HepG2 (cell line): ENCODE results near the gene RFX2. TPM values are rescaled to one million over a fixed set of nuclear protein-coding genes. Genes with fewer than 3 reads are reported as not detected.

Experiments
- ATAC-seq: fragments of 200-7000 bp; cut with Tn5 transposase; 3 replicates; pipeline ENCODE4 v1.9.1; 2020; ENCODE audit warnings: mild to moderate bottlenecking, moderate library complexity
- BruUV-seq: library from RNA; stranded (reverse); fragments of 400-500 nt; replicated peaks from 2 replicates; lab custom pipeline; 2021; lab: Mats Ljungman, UMichigan
- CTCF ChIA-PET: fragments of 300-600 bp; formaldehyde crosslinking; extraction: SDS; loops from one replicate; lab custom pipeline; 2021; ENCODE audit warnings: low total read pairs, inconsistent platforms, low intra/inter-chr PET ratio; lab: Yijun Ruan, JAX
- POLR2A ChIA-PET: fragments of 350-600 bp; sonication (Branson Sonifier 250); formaldehyde crosslinking; loops from one replicate; lab custom pipeline; 2020; ENCODE audit warnings: antibody characterized with exemption, inconsistent platforms; lab: Yijun Ruan, JAX
- DNase-seq: peaks from one replicate; pipeline ENCODE4 v3.0.0-alpha.2; 2015; ENCODE audit warnings: low spot score
- FAIRE-seq: peaks from 3 replicates; lab custom pipeline; 2011; peaks lifted over from hg19 to GRCh38; lab: Jason Lieb, UNC
- H2AFZ ChIP-seq: one replicate; pipeline ENCODE4 v1.6.1; 2011; ENCODE audit warnings: low read length, inconsistent platforms
- H3K27ac ChIP-seq: fragments of 300-600 bp; 3 replicates; pipeline ENCODE4 v1.8.0; 2011; ENCODE audit warnings: mixed run types, mild to moderate bottlenecking, mixed read lengths, low read length, inconsistent platforms; ENCODE audit not compliant: insufficient read depth; ENCODE audit errors: extremely low read length
- H3K27me3 ChIP-seq, 2 experiments: fragments of 200-600 bp in 1 of 2; 2 replicates in 1 of 2; 3 replicates in 1 of 2; pipeline versions ENCODE4 v1.6.0 to v1.8.0; 2011; ENCODE audit warnings: low read length in 2 of 2, mild to moderate bottlenecking in 2 of 2, moderate library complexity in 2 of 2, inconsistent platforms in 1 of 2; ENCODE audit not compliant: insufficient read depth in 2 of 2, control insufficient read depth in 1 of 2
- H3K36me3 ChIP-seq, 2 experiments: fragments of 200-600 bp in 1 of 2; replicated peaks in 1 of 2; 2 replicates in 1 of 2; 3 replicates in 1 of 2; pipeline versions ENCODE4 v1.5.1 to v1.8.0; 2011; ENCODE audit warnings: low read length in 2 of 2, inconsistent platforms in 1 of 2; ENCODE audit not compliant: insufficient read depth in 2 of 2, control insufficient read depth in 1 of 2
- H3K4me1 ChIP-seq: 2 replicates; pipeline ENCODE4 v1.5.1; 2012; ENCODE audit warnings: low read length, inconsistent platforms; ENCODE audit not compliant: insufficient read depth
- H3K4me2 ChIP-seq: 2 replicates; pipeline ENCODE4 v1.6.0; 2011; ENCODE audit warnings: low read depth, low read length, inconsistent platforms
- H3K4me3 ChIP-seq, 3 experiments: fragments of 200-600 bp in 1 of 3; sonication (generic), shearing (Covaris generic) in 1 of 3; replicated peaks in 1 of 3; 2 replicates each; pipeline ENCODE4 v1.5.1; 2011 to 2016; ENCODE audit warnings: low read length in 3 of 3, inconsistent platforms in 2 of 3, low read depth in 2 of 3, mild to moderate bottlenecking in 2 of 3, control low read depth in 1 of 3, mixed read lengths in 1 of 3; ENCODE audit not compliant: insufficient read depth in 1 of 3
- H3K79me2 ChIP-seq: one replicate; pipeline ENCODE4 v1.6.1; 2011; ENCODE audit warnings: low read length, inconsistent platforms; ENCODE audit not compliant: insufficient read depth
- H3K9ac ChIP-seq: 2 replicates; pipeline ENCODE4 v1.6.0; 2011; ENCODE audit warnings: mild to moderate bottlenecking, low read depth, low read length, inconsistent platforms; ENCODE audit not compliant: insufficient read depth
- H3K9me3 ChIP-seq: 2 replicates; pipeline ENCODE4 v1.5.1; 2012; ENCODE audit warnings: mild to moderate bottlenecking, low read length
- H4K20me1 ChIP-seq: 2 replicates; pipeline ENCODE4 v1.6.0; 2011; ENCODE audit warnings: inconsistent platforms, mild to moderate bottlenecking, low read length, moderate library complexity; ENCODE audit not compliant: insufficient read depth
- CCDC6 ChIP-seq: sonication (generic); formaldehyde crosslinking; IDR thresholded peaks from 2 replicates; pipeline ENCODE4 v1.8.1; 2022; ENCODE audit warnings: mild to moderate bottlenecking, missing genetic modification reagents, moderate library complexity
- HIVEP1 ChIP-seq: sonication (generic); formaldehyde crosslinking; IDR thresholded peaks from 2 replicates; pipeline ENCODE4 v1.4.0; 2020; ENCODE audit warnings: mild to moderate bottlenecking, missing genetic modification reagents
- IRF2 ChIP-seq: IDR thresholded peaks from 2 replicates; pipeline ENCODE4 v1.6.1; 2018; ENCODE audit warnings: missing genetic modification reagents, missing compliant biosample characterization
- MZF1 ChIP-seq: sonication (generic); formaldehyde crosslinking; IDR thresholded peaks from 2 replicates; pipeline ENCODE4 v1.8.1; 2023; ENCODE audit warnings: mild to moderate bottlenecking, missing genetic modification reagents, borderline replicate concordance
- RBAK ChIP-seq: sonication (generic); formaldehyde crosslinking; IDR thresholded peaks from 2 replicates; pipeline ENCODE4 v1.5.1; 2020; ENCODE audit warnings: mild to moderate bottlenecking, missing genetic modification reagents
- RELA ChIP-seq: sonication (generic); formaldehyde crosslinking; IDR thresholded peaks from 2 replicates; pipeline ENCODE4 v1.4.0; 2020; ENCODE audit warnings: missing genetic modification reagents
- TMF1 ChIP-seq: sonication (generic); formaldehyde crosslinking; IDR thresholded peaks from 2 replicates; pipeline ENCODE4 v1.8.1; 2022; ENCODE audit warnings: low read depth, missing genetic modification reagents
- ZFP36 ChIP-seq: fragments of 150-350 bp; IDR thresholded peaks from 2 replicates; pipeline ENCODE4 v1.6.1; 2018; ENCODE audit warnings: borderline replicate concordance, low read length, low read depth; ENCODE audit not compliant: partially characterized antibody
- ZNF333 ChIP-seq: sonication (generic); formaldehyde crosslinking; IDR thresholded peaks from 2 replicates; pipeline ENCODE4 v1.4.0; 2020; ENCODE audit warnings: mild to moderate bottlenecking, missing genetic modification reagents, borderline replicate concordance
- ZNF749 ChIP-seq: sonication (generic); formaldehyde crosslinking; IDR thresholded peaks from 2 replicates; pipeline ENCODE4 v1.8.0; 2022; ENCODE audit warnings: mild to moderate bottlenecking, missing genetic modification reagents, moderate library complexity, borderline replicate concordance
- ZNF775 ChIP-seq: sonication (generic); formaldehyde crosslinking; IDR thresholded peaks from 2 replicates; pipeline ENCODE4 v1.4.0; 2020; ENCODE audit warnings: missing genetic modification reagents, mild to moderate bottlenecking, moderate library complexity, borderline replicate concordance
- WGBS: methylation state at CpG from one replicate; pipeline ENCODE4 v1.1.6; 2017; ENCODE audit warnings: low lambda C conversion rate; 5-methylcytosine and 5-hydroxymethylcytosine counted together
- in situ Hi-C: cut with HindIII; loops from 2 replicates; pipeline ENCODE4 v1.10.0; 2017; ENCODE audit warnings: low pct_unique_long_range_greater_than_20kb; ENCODE audit not compliant: extremely low pct_ligation_motif_present
- intact Hi-C: fragments of 100-400 bp; cut with micrococcal nuclease; formaldehyde crosslinking; loops from one replicate; pipeline ENCODE4 v1.10.0; 2022; ENCODE audit not compliant: unreplicated experiment
- polyA plus RNA-seq, 8 experiments: library from polyadenylated mRNA; depleted of rRNA in 3 of 8; stranded (reverse) in 7 of 8; unstranded in 1 of 8; fragments of >200 nt; fragmentation: Illumina TruSeq in 4 of 8; extraction: Trizol in 4 of 8; gene quantifications; 2 replicates each; pipeline versions ENCODE4 v1.2.1 to v1.2.3, GENCODE V29; 2011 to 2016; ENCODE audit warnings: low read depth in 4 of 8, missing spikeins in 1 of 8, mixed read lengths in 1 of 8; ENCODE audit not compliant: insufficient read depth in 1 of 8
- total RNA-seq, 5 experiments: library from RNA; depleted of rRNA; stranded (reverse); fragments of >200 nt; fragmentation: Illumina TruSeq; extraction: Trizol; gene quantifications; 2 replicates each; pipeline ENCODE4 v1.2.3, GENCODE V29; 2016; ENCODE audit warnings: low read depth in 1 of 5
- TF ChIP-seq, protein P1 (sequence below), 2 experiments: sonication (generic) in 1 of 2; formaldehyde crosslinking in 1 of 2; IDR thresholded peaks; 2 replicates each; pipeline versions ENCODE4 v1.5.1 to v1.6.1; 2011 to 2020; ENCODE audit warnings: borderline replicate concordance in 1 of 2, low read depth in 1 of 2, low read length in 1 of 2, mild to moderate bottlenecking in 1 of 2, missing genetic modification reagents in 1 of 2, moderate library complexity in 1 of 2

The RFX2 gene
- total and polyA plus RNA-seq, 2 of the 13 experiments (the other 11 are each of a cell fraction or from before 2014, with no cell fraction given) = 2.8 to 3.3 TPM

GRCh38 chr19:6015841-6016545 lies 94.3 kb downstream of the RFX2 start:
- BruUV-seq = no TSS peak
- Histone ChIP-seq H3K4me3 (no peak overlapping the region), H3K27ac (no peak overlapping the region), H2AFZ (no peak overlapping the region), H3K36me3 (no peaks in the 10 kb centered on the region), H3K79me2 (no peaks in the 10 kb centered on the region), H3K9me3 (no peaks in the 10 kb centered on the region), H3K9ac (no peak overlapping the region), H3K4me1 (peaks cover 61% of the 10 kb centered on the region), H4K20me1 (no peaks in the 10 kb centered on the region), H3K27me3 (peaks cover 4 to 28% of the 10 kb centered on the region in 2 experiments; a peak in 4 of 5 replicates), H3K4me2 (no peak overlapping the region)
- POLR2A ChIA-PET = no interaction called here
- intact Hi-C loops = no loop called here
- FAIRE-seq (no peak), DNase-seq (no peak), ATAC-seq (no peak)
- in situ Hi-C loops = no loop called here
- no peak for TF ChIP-seq ZNF775
- TF ChIP-seq ZFP36 = no peak
- no peak for TF ChIP-seq RELA (CRISPR knock-in tag)
- no peak for TF ChIP-seq IRF2
- no peak for TF ChIP-seq ZNF333 (CRISPR knock-in tag)
- no peak for TF ChIP-seq ZNF749 (CRISPR knock-in tag)
- TF ChIP-seq MZF1 (CRISPR knock-in tag) = no peak
- TF ChIP-seq HIVEP1 (CRISPR knock-in tag) = no peak
- no peak for TF ChIP-seq TMF1 (CRISPR knock-in tag)
- no peak for TF ChIP-seq CCDC6 (CRISPR knock-in tag)
- TF ChIP-seq, protein P1, sequence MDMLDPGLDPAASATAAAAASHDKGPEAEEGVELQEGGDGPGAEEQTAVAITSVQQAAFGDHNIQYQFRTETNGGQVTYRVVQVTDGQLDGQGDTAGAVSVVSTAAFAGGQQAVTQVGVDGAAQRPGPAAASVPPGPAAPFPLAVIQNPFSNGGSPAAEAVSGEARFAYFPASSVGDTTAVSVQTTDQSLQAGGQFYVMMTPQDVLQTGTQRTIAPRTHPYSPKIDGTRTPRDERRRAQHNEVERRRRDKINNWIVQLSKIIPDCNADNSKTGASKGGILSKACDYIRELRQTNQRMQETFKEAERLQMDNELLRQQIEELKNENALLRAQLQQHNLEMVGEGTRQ (IDR thresholded peaks at IDR 0.05; ENCODE audit: low read depth, low read length) = no peak
- TF ChIP-seq, protein P1 (CRISPR knock-in tag; IDR thresholded peaks at IDR 0.05; ENCODE audit: borderline replicate concordance) = no peak
- no peak for TF ChIP-seq RBAK (CRISPR knock-in tag)
- 76% methylated on average over 26 of the region's 26 CpGs for WGBS
- CTCF ChIA-PET = no interaction called here
